ENCODE data around the gene FOXS1. TPM values are rescaled to one million over a fixed set of nuclear protein-coding genes. Genes with fewer than 3 reads are reported as not detected.
"Not testable (repeated sequence)": the region's sequence is repeated elsewhere in the genome, so short reads cannot be mapped to it uniquely, and the experiment has no call there.

The FOXS1 gene
- total RNA-seq, 2 donors from 2014 or later: not detected

DNA sequence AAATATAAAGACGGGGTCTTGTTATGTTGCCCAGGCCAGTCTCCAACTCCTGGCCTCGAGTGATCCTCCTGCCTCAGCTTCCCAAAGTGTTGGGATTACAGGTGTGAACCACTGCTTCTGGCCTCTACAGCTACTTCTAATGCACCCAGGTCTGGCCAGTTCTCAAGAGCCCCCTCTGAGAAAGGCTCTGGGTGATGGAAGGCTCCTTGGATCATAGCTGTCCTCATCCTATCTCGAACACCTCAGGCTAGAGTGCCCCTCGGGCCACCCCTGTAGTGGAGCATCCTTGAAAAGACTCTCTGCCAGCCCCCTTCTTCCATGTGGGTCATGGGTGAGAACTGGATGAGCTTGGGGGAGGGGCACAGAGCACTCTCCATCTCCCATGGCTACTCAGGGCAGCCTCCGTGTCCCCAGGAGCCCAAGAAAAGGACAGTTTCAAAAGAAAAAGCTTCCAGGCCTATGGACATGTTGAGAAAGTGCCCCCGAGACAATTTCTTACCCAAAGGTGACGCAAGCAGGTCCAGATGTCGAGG is 27.0 kb downstream of the FOXS1 start:
- Mint-ChIP-seq H3K4me1 (ENCODE audit: low read depth) (no peaks in the 10 kb centered on the region), H3K9me3 (no peaks in the 10 kb centered on the region), H3K27ac (no peak overlapping the region), H3K27me3 (ENCODE audit: low read depth) (no peaks in the 10 kb centered on the region), H3K4me3 (no peak overlapping the region), H3K36me3 (ENCODE audit: insufficient read depth in 2 of 2) (no peaks in the 10 kb centered on the region)
- ATAC-seq (replicated peaks in 1 of 2): no peak
- no peak for DNase-seq

DNA sequence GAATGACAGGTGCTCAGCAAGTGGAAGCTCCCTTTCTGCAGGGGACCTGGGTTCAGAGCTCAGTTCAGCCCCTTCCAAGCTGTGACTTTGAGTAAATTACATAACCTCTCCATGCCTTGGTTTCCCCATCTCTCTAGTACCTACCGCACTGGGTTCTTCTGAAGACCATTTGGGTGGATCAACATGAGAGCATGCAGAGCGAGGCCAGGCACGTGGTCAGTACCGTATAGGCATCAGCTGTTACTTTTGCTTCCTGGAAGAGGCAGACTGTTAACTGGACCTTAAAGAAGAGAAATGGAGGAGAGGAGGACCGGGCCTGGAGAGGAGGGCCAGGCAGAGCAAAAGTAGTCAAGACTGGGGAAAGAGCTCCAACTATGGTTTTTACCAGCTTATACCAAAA is 27.9 kb downstream of the FOXS1 start:
- no peaks in the 10 kb centered on the region for H3K27me3 Mint-ChIP-seq (ENCODE audit: low read depth)
- H3K9me3 Mint-ChIP-seq: no peaks in the 10 kb centered on the region
- no peaks in the 10 kb centered on the region for H3K36me3 Mint-ChIP-seq (ENCODE audit: insufficient read depth in 2 of 2)
- no peak overlapping the region for H3K4me3 Mint-ChIP-seq
- ATAC-seq (replicated peaks in 1 of 2): no peak
- no peak overlapping the region for H3K27ac Mint-ChIP-seq
- no peaks in the 10 kb centered on the region for H3K4me1 Mint-ChIP-seq (ENCODE audit: low read depth)
- no peak for DNase-seq

- Mint-ChIP-seq H3K9me3 (no peaks in the 10 kb centered on the region), H3K27ac (no peak overlapping the region), H3K4me3 (no peak overlapping the region), H3K27me3 (ENCODE audit: low read depth) (no peaks in the 10 kb centered on the region), H3K36me3 (ENCODE audit: insufficient read depth in 2 of 2) (no peaks in the 10 kb centered on the region), H3K4me1 (ENCODE audit: low read depth) (no peaks in the 10 kb centered on the region)
- no peak for ATAC-seq (replicated peaks in 1 of 2)
- no peak for DNase-seq
Observed at GRCh38 chr20:31816221-31816620, 29.2 kb downstream of the FOXS1 start.

DNA sequence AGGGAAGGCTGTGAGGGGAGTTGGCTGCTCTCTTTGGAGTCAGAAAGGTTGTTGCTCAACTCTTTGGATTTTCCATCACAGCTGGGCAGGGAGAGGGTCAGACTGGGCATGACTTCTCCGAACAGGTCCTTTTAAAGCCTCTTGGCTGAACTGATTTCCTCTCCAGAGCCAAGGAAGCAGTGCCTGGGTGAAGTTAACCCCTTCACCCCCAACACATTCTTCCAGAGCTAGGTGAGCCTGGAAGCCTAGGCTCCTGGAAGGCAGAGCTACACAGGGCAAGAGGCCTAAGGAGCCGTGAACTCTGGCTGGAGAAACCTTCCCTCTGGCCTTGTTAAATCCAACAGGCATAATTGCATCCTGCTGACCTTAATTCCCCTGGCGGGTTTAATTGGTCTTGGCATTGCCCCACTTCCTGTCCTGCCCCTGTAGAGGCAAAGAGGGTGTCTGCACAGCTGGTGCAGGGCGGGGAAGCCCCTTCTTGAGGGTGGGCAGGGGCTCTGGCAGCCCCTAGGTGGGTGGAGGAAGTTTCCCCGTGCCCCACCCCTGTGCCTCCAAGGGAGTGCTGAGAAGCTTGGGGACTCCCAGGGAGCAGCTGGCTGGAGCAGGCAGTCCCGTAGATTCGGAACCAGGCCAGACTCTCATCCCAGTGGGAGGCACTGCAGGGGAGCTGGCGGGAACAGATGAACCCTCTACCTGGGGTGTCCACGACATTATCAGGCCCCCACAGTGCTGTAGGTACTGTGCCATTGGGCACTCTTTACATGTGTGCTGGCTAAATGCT is 29.8 kb downstream of the FOXS1 start:
- ATAC-seq (replicated peaks in 1 of 2) (no peak), DNase-seq (no peak)
- Mint-ChIP-seq H3K27ac (no peak overlapping the region), H3K27me3 (ENCODE audit: low read depth) (no peaks in the 10 kb centered on the region), H3K4me1 (ENCODE audit: low read depth) (no peaks in the 10 kb centered on the region), H3K4me3 (no peak overlapping the region), H3K9me3 (no peaks in the 10 kb centered on the region), H3K36me3 (ENCODE audit: insufficient read depth in 2 of 2) (no peaks in the 10 kb centered on the region)

GRCh38 chr20:31814142-31814541 is 31.3 kb downstream of the FOXS1 start:
- not testable (repeated sequence) for DNase-seq; H3K27me3 Mint-ChIP-seq (ENCODE audit: low read depth); H3K9me3 Mint-ChIP-seq; H3K4me3 Mint-ChIP-seq; H3K27ac Mint-ChIP-seq; H3K4me1 Mint-ChIP-seq (ENCODE audit: low read depth); H3K36me3 Mint-ChIP-seq (ENCODE audit: insufficient read depth in 2 of 2); ATAC-seq (replicated peaks in 1 of 2)

- H3K9me3 Mint-ChIP-seq: no peaks in the 10 kb centered on the region
- H3K27ac Mint-ChIP-seq: no peak overlapping the region
- H3K4me3 Mint-ChIP-seq: no peak overlapping the region
- no peaks in the 10 kb centered on the region for H3K36me3 Mint-ChIP-seq (ENCODE audit: insufficient read depth in 2 of 2)
- DNase-seq: no peak
- no peak for ATAC-seq (replicated peaks in 1 of 2)
- no peaks in the 10 kb centered on the region for H3K4me1 Mint-ChIP-seq (ENCODE audit: low read depth)
- no peaks in the 10 kb centered on the region for H3K27me3 Mint-ChIP-seq (ENCODE audit: low read depth)
Observed at GRCh38 chr20:31813611-31814010, 31.8 kb downstream of the FOXS1 start.

GRCh38 chr20:31811796-31812728 is 33.3 kb downstream of the FOXS1 start:
- no peaks in the 10 kb centered on the region for H3K27me3 Mint-ChIP-seq (ENCODE audit: low read depth)
- H3K4me3 Mint-ChIP-seq: no peak overlapping the region
- H3K36me3 Mint-ChIP-seq (ENCODE audit: insufficient read depth in 2 of 2): no peaks in the 10 kb centered on the region
- H3K27ac Mint-ChIP-seq: no peak overlapping the region
- ATAC-seq (replicated peaks in 1 of 2): no peak
- DNase-seq: no peak
- H3K9me3 Mint-ChIP-seq: no peaks in the 10 kb centered on the region
- H3K4me1 Mint-ChIP-seq (ENCODE audit: low read depth): no peaks in the 10 kb centered on the region

DNA sequence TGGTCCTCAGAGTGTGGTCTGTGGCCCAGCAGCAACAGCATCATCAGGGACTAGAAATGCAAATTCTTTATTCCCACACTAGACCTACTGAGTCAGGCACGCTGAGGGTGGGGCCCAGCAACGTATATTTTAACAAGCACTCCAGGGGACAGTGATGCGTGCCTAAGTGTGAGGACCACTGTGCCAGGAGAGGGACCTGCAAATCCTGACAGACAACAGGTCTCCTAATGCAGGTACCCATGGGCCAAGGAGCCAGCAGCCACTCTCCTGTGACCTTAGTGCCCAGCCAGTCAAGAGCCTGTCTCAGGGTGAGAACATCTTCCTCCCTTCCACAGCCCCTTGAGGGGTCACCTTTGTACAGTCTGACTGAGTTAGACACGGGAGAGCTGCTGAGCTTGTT is 34.2 kb downstream of the FOXS1 start:
- Mint-ChIP-seq H3K27me3 (ENCODE audit: low read depth) (no peaks in the 10 kb centered on the region), H3K4me1 (ENCODE audit: low read depth) (no peaks in the 10 kb centered on the region), H3K9me3 (no peaks in the 10 kb centered on the region), H3K27ac (no peak overlapping the region), H3K4me3 (no peak overlapping the region), H3K36me3 (ENCODE audit: insufficient read depth in 2 of 2) (no peaks in the 10 kb centered on the region)
- no peak for DNase-seq
- ATAC-seq (replicated peaks in 1 of 2): no peak

GRCh38 chr20:31809661-31810060 is 35.7 kb downstream of the FOXS1 start:
- H3K27ac Mint-ChIP-seq: no peak overlapping the region
- peaks cover 0 to 2% of the 10 kb centered on the region in 2 donors for H3K36me3 Mint-ChIP-seq (ENCODE audit: insufficient read depth in 2 of 2)
- no peak for ATAC-seq (replicated peaks in 1 of 2)
- DNase-seq: no peak
- no peaks in the 10 kb centered on the region for H3K9me3 Mint-ChIP-seq
- H3K4me3 Mint-ChIP-seq: no peak overlapping the region
- no peaks in the 10 kb centered on the region for H3K4me1 Mint-ChIP-seq (ENCODE audit: low read depth)
- no peaks in the 10 kb centered on the region for H3K27me3 Mint-ChIP-seq (ENCODE audit: low read depth)

DNA sequence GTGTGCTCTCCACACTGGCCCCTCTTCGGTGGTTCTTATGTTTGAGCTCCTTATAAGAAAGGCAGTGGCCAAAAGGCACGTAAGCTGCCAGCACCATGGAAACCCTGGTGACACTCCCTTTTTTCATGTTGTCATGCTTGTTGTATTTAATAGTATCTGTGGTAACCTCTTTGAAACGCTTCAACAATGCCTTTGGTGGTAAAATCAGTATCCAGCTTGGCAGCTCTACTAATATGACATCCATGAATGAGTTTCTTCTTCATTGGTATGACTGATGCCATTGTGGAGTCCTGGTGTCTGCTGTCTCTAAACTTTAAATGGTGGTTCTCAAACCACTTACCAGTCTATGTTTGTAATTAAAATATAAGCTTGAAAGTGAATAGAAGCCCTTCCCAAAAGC is 36.9 kb downstream of the FOXS1 start:
- ATAC-seq (replicated peaks in 1 of 2) (no peak), DNase-seq (no peak)
- peaks cover under 1 to 8% of the 10 kb centered on the region in 2 donors for H3K36me3 Mint-ChIP-seq (ENCODE audit: insufficient read depth in 2 of 2)
- H3K9me3 Mint-ChIP-seq: no peaks in the 10 kb centered on the region
- H3K4me1 Mint-ChIP-seq (ENCODE audit: low read depth): no peaks in the 10 kb centered on the region
- no peak overlapping the region for H3K27ac Mint-ChIP-seq
- no peak overlapping the region for H3K4me3 Mint-ChIP-seq
- H3K27me3 Mint-ChIP-seq (ENCODE audit: low read depth): no peaks in the 10 kb centered on the region

DNA sequence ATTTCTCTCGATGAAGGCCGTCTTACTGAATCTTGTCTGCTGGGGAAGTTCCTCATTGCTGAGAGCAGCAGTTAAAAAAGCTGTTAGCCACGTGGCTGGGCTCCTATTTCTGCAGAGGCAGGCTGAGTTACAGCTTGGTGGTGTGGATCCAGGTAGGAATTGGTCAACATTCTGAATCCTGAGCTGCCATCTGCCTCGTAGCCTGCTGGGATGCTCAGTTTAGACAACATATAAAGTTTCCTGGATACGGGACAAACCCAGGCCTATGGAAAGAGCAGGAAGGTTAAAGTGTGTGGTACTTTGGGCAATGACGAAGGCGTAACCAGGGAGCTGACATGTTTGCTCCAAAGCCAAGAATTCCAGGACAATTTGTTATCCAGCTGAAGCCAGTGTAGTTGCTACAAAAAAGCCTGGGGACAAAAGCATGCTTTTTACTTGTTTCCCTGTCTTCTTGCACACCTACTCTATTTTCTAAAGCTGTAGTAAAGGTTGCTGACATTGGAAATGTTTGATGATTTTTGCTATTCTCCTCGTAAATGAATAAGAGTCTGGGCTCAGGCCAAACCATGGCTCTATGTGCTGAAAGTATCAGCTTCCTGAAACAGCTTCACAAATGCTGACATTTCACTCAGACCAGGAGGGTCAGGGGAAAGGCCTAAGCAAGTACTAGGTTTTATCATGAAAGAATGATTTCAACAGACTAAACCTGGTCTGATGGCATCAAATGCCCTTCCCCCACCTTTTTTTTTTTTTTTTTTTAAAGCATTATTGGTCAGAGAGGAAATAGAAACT is 38.6 kb downstream of the FOXS1 start:
- Mint-ChIP-seq H3K27ac (no peak overlapping the region), H3K36me3 (ENCODE audit: insufficient read depth in 2 of 2) (peaks cover 3 to 23% of the 10 kb centered on the region in 2 donors), H3K27me3 (ENCODE audit: low read depth) (no peaks in the 10 kb centered on the region), H3K9me3 (no peaks in the 10 kb centered on the region), H3K4me3 (no peak overlapping the region), H3K4me1 (ENCODE audit: low read depth) (peaks cover 4% of the 10 kb centered on the region)
- DNase-seq (no peak), ATAC-seq (replicated peaks in 1 of 2) (no peak)

GRCh38 chr20:31803552-31804291 is 41.7 kb downstream of the FOXS1 start:
- H3K27ac Mint-ChIP-seq: no peak overlapping the region
- peaks cover 3 to 37% of the 10 kb centered on the region in 2 donors for H3K36me3 Mint-ChIP-seq (ENCODE audit: insufficient read depth in 2 of 2)
- H3K4me3 Mint-ChIP-seq: no peak overlapping the region
- no peak for DNase-seq
- H3K9me3 Mint-ChIP-seq: no peaks in the 10 kb centered on the region
- H3K27me3 Mint-ChIP-seq (ENCODE audit: low read depth): no peaks in the 10 kb centered on the region
- H3K4me1 Mint-ChIP-seq (ENCODE audit: low read depth): peaks cover 4% of the 10 kb centered on the region
- no peak for ATAC-seq (replicated peaks in 1 of 2)
